Brain microvascular endothelial cell (primary cell): ENCODE results near the gene PTPRN2.

Experiments
- DNase-seq: peaks from one replicate; pipeline ENCODE4 v3.0.0-alpha.2; 2020
- H3K27ac ChIP-seq: fragments of 250-450 bp; sonication (Bioruptor Pico); 2 replicates; pipeline ENCODE4 v1.5.1; 2020; ENCODE audit warnings: mild to moderate bottlenecking, moderate library complexity
- H3K27me3 ChIP-seq: fragments of 250-450 bp; sonication (Bioruptor Pico); replicated peaks from 2 replicates; pipeline ENCODE4 v1.5.1; 2020; ENCODE audit warnings: mild to moderate bottlenecking
- H3K36me3 ChIP-seq: fragments of 250-450 bp; sonication (Bioruptor Pico); replicated peaks from 2 replicates; pipeline ENCODE4 v1.5.1; 2020; ENCODE audit warnings: mild to moderate bottlenecking
- H3K4me3 ChIP-seq: 2 replicates; pipeline ENCODE4 v1.5.1; 2011; ENCODE audit warnings: low read depth, mild to moderate bottlenecking, control low read depth, low read length, moderate library complexity
- in situ Hi-C: cut with HindIII; loops from 2 replicates; pipeline ENCODE4 v1.10.0; 2017; ENCODE audit warnings: low sequenced_read_pairs, low pct_ligation_motif_present
- TF ChIP-seq, protein P1 (sequence below): IDR thresholded peaks from 2 replicates; pipeline ENCODE4 v1.5.1; 2011; ENCODE audit warnings: low read depth, mild to moderate bottlenecking, moderate library complexity, low read length, control low read depth, inconsistent platforms; ENCODE audit errors: missing control alignments

Gene PTPRN2

DNA sequence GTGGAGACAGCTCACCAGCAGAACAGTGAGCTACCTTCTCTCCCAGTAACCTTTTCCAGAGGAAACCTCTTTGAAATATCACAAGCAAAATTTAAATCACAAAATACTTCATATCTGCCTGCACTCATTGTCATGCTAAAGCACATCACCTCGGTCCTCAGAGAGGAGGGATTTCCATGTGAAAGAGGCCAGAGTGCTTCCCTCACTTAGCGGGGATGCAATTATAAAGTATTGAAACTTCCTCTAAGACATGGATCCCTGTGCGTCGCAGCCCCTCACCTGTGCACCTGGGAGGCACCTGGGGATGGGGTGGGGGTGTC lies 792.9 kb downstream of the PTPRN2 start:
- in situ Hi-C loops, result no loop called here
- no peak overlapping the region for H3K27ac ChIP-seq
- no peak for DNase-seq
- no peaks in the 10 kb centered on the region for H3K27me3 ChIP-seq
- TF ChIP-seq, protein P1, sequence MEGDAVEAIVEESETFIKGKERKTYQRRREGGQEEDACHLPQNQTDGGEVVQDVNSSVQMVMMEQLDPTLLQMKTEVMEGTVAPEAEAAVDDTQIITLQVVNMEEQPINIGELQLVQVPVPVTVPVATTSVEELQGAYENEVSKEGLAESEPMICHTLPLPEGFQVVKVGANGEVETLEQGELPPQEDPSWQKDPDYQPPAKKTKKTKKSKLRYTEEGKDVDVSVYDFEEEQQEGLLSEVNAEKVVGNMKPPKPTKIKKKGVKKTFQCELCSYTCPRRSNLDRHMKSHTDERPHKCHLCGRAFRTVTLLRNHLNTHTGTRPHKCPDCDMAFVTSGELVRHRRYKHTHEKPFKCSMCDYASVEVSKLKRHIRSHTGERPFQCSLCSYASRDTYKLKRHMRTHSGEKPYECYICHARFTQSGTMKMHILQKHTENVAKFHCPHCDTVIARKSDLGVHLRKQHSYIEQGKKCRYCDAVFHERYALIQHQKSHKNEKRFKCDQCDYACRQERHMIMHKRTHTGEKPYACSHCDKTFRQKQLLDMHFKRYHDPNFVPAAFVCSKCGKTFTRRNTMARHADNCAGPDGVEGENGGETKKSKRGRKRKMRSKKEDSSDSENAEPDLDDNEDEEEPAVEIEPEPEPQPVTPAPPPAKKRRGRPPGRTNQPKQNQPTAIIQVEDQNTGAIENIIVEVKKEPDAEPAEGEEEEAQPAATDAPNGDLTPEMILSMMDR, result no peak
- H3K36me3 ChIP-seq, result no peaks in the 10 kb centered on the region
- no peak overlapping the region for H3K4me3 ChIP-seq

DNA sequence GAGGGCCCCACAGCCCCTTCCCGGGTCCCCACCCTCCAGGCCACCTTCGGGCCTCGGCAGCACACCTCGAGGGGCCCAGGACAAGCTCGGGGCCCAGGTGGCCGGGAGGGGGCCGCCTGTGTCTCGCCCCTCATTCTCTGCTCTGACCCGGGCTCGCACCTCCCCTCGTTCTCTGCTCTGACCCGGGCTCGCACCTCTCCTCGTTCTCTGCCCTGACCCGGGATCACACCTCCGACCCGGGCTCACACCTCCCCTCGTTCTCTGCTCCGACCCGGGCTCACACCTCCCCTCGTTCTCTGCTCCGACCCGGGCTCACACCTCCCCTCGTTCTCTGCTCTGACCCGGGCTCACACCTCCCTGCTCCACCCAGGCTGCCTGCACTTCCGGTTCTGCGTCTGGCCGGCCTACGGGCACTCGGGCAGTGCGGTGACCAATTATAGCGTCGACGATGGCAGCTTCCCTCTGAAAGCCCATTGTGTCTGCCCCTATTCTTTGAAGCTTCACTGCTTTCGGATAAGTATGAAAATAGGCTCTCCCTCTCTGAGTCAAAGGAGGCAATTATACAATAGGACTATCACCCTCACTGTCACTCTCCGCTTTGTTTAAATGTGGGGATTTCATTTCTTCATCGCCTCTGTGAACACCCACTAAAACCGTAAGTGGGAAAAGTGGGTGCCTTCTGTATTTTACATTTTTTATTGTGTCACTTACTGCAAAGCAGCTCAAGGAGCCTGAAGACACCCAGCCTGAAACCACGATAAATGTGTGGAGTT lies 793.5 kb downstream of the PTPRN2 start:
- in situ Hi-C loops, result no loop called here
- Histone ChIP-seq H3K4me3 (no peak overlapping the region), H3K27me3 (no peaks in the 10 kb centered on the region), H3K27ac (no peak overlapping the region), H3K36me3 (no peaks in the 10 kb centered on the region)
- TF ChIP-seq, protein P1, result no peak
- no peak for DNase-seq

DNA sequence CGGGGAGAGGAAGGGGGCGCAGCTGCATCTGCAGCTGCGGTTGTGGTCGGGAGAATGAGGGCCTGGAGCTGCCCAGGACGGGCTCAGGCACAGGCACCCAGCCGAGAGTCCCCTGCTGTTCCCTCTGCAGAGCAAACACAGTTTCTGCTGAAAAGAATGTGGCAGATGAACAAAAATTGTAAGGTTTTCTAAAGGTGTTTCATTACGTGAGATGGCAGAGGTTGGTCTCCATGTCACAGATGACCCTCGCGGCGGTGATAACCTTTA lies 794.6 kb downstream of the PTPRN2 start:
- TF ChIP-seq, protein P1, result no peak
- H3K36me3 ChIP-seq, result no peaks in the 10 kb centered on the region
- H3K4me3 ChIP-seq, result no peak overlapping the region
- H3K27ac ChIP-seq, result no peak overlapping the region
- H3K27me3 ChIP-seq, result no peaks in the 10 kb centered on the region
- DNase-seq, result no peak
- in situ Hi-C loops, result no loop called here

DNA sequence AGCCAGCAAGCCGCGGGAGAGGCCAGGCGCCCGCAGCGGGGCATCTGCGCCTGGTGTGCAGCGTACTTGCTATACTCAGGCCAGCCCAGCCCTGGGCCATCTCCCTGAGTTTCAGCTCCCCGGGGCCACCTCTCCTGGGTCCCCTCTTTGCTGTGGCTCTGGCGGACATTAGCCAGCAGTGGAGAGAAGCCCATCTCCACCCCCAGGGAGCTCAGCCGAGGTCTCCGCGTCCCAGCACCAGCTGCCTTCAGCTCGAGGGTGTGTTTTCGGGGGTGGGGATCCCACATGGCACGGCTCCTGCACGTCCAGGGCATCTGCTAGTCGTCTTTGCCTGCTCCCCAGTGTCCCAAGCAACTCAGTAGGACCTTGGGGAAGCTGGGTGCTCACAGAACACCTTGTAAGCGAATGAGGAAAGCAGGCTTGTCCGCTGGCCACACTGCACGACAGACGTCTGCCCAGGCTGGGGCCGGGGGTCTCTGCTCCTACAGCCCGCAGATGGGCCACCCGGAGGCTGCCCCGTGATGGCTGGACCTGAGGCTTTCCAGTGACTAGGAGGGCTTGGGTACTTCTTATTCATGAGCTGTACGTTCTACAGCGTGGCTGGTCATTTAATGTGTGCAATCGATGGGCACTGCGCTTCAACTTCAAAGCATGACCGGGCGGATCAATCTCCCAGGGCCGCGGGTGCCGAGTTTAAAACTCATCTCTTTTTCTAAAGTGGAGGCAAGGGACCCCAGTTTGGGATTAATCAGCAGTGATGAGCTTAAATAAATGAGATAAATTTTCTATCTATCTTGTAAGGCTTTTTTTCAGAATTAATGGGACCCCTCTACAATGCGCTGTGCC lies 795.2 kb downstream of the PTPRN2 start:
- in situ Hi-C loops, result no loop called here
- Histone ChIP-seq H3K27me3 (no peaks in the 10 kb centered on the region), H3K27ac (no peak overlapping the region), H3K36me3 (no peaks in the 10 kb centered on the region), H3K4me3 (no peak overlapping the region)
- TF ChIP-seq, protein P1, result no peak
- DNase-seq, result no peak

DNA sequence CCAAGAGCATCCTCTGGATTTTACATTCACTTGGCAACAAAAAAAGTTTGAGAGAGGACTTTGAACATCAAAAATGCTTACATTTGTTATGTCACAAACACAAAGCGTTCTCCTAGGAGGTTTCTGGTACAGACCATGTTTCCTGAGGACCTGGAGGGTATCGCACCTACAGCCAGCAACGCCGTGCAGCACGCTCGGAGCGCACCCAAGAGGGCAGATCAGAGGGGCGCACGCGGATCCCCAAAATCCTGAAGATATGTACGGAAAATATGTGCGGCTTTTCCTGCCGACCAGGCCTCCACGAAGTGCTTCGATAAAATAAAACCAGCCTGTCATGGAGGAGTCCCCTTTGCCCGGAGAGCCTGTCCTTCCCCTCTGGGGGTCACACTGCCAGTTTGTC lies 796.0 kb downstream of the PTPRN2 start:
- in situ Hi-C loops, result no loop called here
- TF ChIP-seq, protein P1, result no peak
- H3K27ac ChIP-seq, result no peak overlapping the region
- no peak for DNase-seq
- no peak overlapping the region for H3K4me3 ChIP-seq
- no peaks in the 10 kb centered on the region for H3K27me3 ChIP-seq
- H3K36me3 ChIP-seq, result no peaks in the 10 kb centered on the region
